ENCODE results near the gene GPNMB. TPM values are rescaled to one million over a fixed set of nuclear protein-coding genes. Genes with fewer than 3 reads are reported as not detected.
"Not testable (repeated sequence)": the region's sequence is repeated elsewhere in the genome, so short reads cannot be mapped to it uniquely, and the experiment has no call there.

The GPNMB gene
- total RNA-seq (100 to 1,000 TPM in 2 of 7 donors, 10 to 100 TPM in 5; 13.9 to 143 (median 64.1) TPM), polyA plus RNA-seq (100 to 1,000 TPM in 1 of 2 donors, 10 to 100 TPM in 1; 38.0 to 431 TPM)
- long read RNA-seq, donor 1, transcript GPNMB-203 (4 exons, 1,673 nt), result minor isoform, 40 of 313 reads
- long read RNA-seq, donor 1, transcript GPNMB-202 (11 exons, 2,763 nt), result minor isoform, 34 of 313 reads
- long read RNA-seq, donor 1, transcript GPNMB-201 (11 exons, 2,862 nt), result major isoform, 157 of 313 reads
- long read RNA-seq, donor 1, partial matches to known transcripts, result 57 of 313 reads
- long read RNA-seq, donor 1, other reads (novel, unspliced or antisense), result 24 of 313 reads
- long read RNA-seq, donor 2, partial matches to known transcripts, result 0 of 3 reads
- long read RNA-seq, donor 2, other reads (novel, unspliced or antisense), result 0 of 3 reads
- long read RNA-seq, donor 3, transcript GPNMB-201 (11 exons, 2,862 nt), result major isoform, 62 of 108 reads
- long read RNA-seq, donor 3, transcript GPNMB-203 (4 exons, 1,673 nt), result minor isoform, 5 of 108 reads
- long read RNA-seq, donor 3, transcript GPNMB-202 (11 exons, 2,763 nt), result minor isoform, 18 of 108 reads
- long read RNA-seq, donor 3, partial matches to known transcripts, result 11 of 108 reads
- long read RNA-seq, donor 3, other reads (novel, unspliced or antisense), result 10 of 108 reads

- Histone ChIP-seq H3K4me1 (ENCODE audit: insufficient read depth) (no peaks in the 10 kb centered on the region), H3K9me3 (peaks cover 0 to 5% of the 10 kb centered on the region in 2 donors), H3K36me3 (no peaks in the 10 kb centered on the region), H3K27me3 (no peaks in the 10 kb centered on the region), H3K4me3 (peak within 1 kb of the TSS; percentile 26), H3K27ac (peak within 1 kb of the TSS; percentile 49 to 54)
- TF ChIP-seq POLR2A (IDR thresholded peaks at IDR 0.05) (no peak), CTCF (IDR thresholded peaks at IDR 0.05) (no peak), EP300 (IDR thresholded peaks at IDR 0.05) (no peak)
- DNase-seq, result peak in 2 of 5 donors; percentile 42 to 45
- WGBS, 3 donors, result 21 to 33% (median 30%) methylated on average over 7 of the region's 7 CpGs
- intact Hi-C loops (cut with DNase I), result loop anchor here in 1 of 4 donors (10.0 kb wide), 1 partner anchor 62 kb away; the partner anchor contains the start of gene NUP42
Observed at GRCh38 chr7:23246555-23246954, at the start of gene GPNMB. TSS of gene GPNMB (plus strand) at chr7:23246775. CDS start at chr7:23246858, 83 bp downstream.

DNA sequence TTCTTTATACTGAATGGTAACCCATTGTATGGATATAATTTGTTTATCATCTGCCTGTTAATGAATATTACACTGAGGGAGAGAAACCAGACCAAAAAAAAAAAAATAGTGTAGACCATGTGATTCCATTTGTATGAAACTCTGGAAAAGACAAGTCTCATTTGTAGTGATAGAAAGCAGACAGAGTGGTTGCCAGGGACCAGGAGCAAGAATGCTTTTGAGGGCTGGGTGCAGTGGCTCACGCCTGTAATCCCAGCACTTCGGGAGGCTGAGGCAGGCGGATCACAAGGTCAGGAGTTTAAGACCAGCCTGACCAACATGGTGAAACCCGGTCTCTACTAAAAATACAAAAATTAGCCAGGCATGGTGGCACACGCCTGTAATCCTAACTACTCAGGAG is 48.8 kb upstream of the GPNMB start:
- WGBS, 3 donors, result 94 to 96% (median 94%) methylated on average over 5 of the region's 5 CpGs
- H3K9me3 ChIP-seq; DNase-seq; H3K4me3 ChIP-seq; intact Hi-C loops (cut with DNase I); H3K27me3 ChIP-seq; H3K4me1 ChIP-seq (ENCODE audit: insufficient read depth); H3K27ac ChIP-seq; H3K36me3 ChIP-seq: not testable (repeated sequence)

- intact Hi-C loops (cut with DNase I), result no loop called here
- Histone ChIP-seq H3K4me3 (no peak overlapping the region), H3K9me3 (no peaks in the 10 kb centered on the region), H3K4me1 (ENCODE audit: insufficient read depth) (no peaks in the 10 kb centered on the region), H3K27me3 (no peaks in the 10 kb centered on the region), H3K27ac (no peak overlapping the region), H3K36me3 (no peaks in the 10 kb centered on the region)
- TF ChIP-seq POLR2A (IDR thresholded peaks at IDR 0.05) (no peak), EP300 (IDR thresholded peaks at IDR 0.05) (no peak), CTCF (IDR thresholded peaks at IDR 0.05) (no peak)
- DNase-seq, result no peak
- 88 to 95% (median 90%) methylated on average over 2 of the region's 2 CpGs for WGBS, 3 donors
Observed at GRCh38 chr7:23200331-23200730, 46.2 kb upstream of the GPNMB start.

- TF ChIP-seq EP300 (IDR thresholded peaks at IDR 0.05) (no peak), CTCF (IDR thresholded peaks at IDR 0.05) (no peak), POLR2A (IDR thresholded peaks at IDR 0.05) (no peak)
- WGBS, 3 donors, result 77 to 90% (median 82%) methylated on average over 1 of the region's 1 CpG
- no peaks in the 10 kb centered on the region for H3K4me1 ChIP-seq (ENCODE audit: insufficient read depth)
- DNase-seq, result no peak
- no peaks in the 10 kb centered on the region for H3K36me3 ChIP-seq
- intact Hi-C loops (cut with DNase I), result no loop called here
- no peak overlapping the region for H3K27ac ChIP-seq
- no peaks in the 10 kb centered on the region for H3K9me3 ChIP-seq
- no peak overlapping the region for H3K4me3 ChIP-seq
- no peaks in the 10 kb centered on the region for H3K27me3 ChIP-seq
Observed at GRCh38 chr7:23204241-23204640, 42.3 kb upstream of the GPNMB start.

DNA sequence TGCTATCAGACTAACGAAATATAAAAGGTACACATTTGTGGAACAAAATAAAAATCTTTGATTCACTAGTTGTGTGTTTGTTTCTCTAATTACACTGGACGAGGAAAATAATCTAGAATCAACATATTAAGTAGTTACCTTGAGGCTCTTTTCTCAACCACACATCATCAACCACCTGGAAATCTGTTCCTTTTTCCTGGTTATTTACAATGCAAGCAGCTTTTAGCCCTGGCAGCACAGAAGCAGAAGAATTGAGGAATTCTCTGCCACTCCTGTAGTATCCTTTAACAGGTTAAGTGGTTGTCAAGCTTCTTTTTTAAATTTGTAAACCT is 41.0 kb upstream of the GPNMB start:
- no peaks in the 10 kb centered on the region for H3K9me3 ChIP-seq
- H3K4me3 ChIP-seq, result no peak overlapping the region
- intact Hi-C loops (cut with DNase I), result no loop called here
- no peak for DNase-seq
- no peak for TF ChIP-seq EP300 (IDR thresholded peaks at IDR 0.05)
- no peak for TF ChIP-seq POLR2A (IDR thresholded peaks at IDR 0.05)
- TF ChIP-seq CTCF (IDR thresholded peaks at IDR 0.05), result no peak
- H3K4me1 ChIP-seq (ENCODE audit: insufficient read depth), result no peaks in the 10 kb centered on the region
- H3K27me3 ChIP-seq, result no peaks in the 10 kb centered on the region
- WGBS, 3 donors, result 82 to 87% (median 87%) methylated on average over 2 of the region's 2 CpGs
- H3K36me3 ChIP-seq, result no peaks in the 10 kb centered on the region
- no peak overlapping the region for H3K27ac ChIP-seq
